HuH-7.5 (cell line): ENCODE results near the gene CNST.
"Not testable (repeated sequence)": the region's sequence is repeated elsewhere in the genome, so short reads cannot be mapped to it uniquely, and the experiment has no call there.

ENCODE experiments used
- DNase-seq: peaks from one replicate; pipeline ENCODE4 v3.0.0; 2011; ENCODE audit warnings: low spot score

The CNST gene

GRCh38 chr1:246624091-246624490 is 57.8 kb downstream of the CNST start:
- no peak for DNase-seq

- DNase-seq = no peak
These were observed 62.8 kb downstream of the CNST start for GRCh38 chr1:246629030-246629429.

DNA sequence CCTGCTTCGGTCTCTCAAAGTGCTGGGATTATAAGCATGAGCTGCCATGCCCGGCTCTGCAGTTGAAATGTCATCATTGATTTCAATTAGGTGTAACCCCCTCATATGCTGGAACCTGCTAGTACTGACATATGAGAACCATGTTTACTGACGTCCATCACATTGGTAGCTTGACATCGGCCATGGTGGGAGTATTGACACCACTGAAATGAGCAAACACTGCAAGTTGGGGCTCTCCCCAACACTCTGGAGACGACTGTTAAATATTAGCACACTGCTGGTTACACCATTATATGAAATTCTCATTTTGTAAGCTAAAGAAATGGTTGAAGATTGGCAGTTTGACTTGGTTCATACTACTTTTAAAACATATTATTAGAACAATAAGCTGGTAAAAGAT is 63.7 kb downstream of the CNST start:
- DNase-seq = no peak

DNA sequence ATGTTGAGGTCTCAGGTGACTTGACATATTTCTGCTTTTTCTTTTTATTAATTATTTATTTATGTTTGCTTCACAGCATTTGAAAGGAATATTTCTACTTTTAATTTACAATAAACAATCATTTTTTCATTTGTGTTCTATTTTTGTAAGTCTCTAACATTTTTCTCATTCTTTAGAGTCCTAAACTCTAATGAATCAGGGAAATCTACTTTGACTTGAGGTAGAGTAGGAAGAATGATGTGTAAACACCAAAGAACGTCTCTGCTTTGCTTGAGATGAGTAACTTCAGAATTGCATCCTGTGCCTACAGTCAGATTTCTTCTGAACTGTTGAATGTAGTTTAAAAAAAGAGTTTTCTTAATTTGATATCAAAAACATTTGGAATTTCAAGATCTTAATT is 65.2 kb downstream of the CNST start:
- no peak for DNase-seq

- DNase-seq = no peak
These were observed 66.3 kb downstream of the CNST start for GRCh38 chr1:246632281-246633168.

- DNase-seq = not testable (repeated sequence)
These were observed 68.4 kb downstream of the CNST start for GRCh38 chr1:246634659-246635058.

- no peak for DNase-seq
These were observed 72.8 kb downstream of the CNST start for GRCh38 chr1:246638941-246639655.

GRCh38 chr1:246639732-246640131 is 73.5 kb downstream of the CNST start:
- DNase-seq = no peak

DNA sequence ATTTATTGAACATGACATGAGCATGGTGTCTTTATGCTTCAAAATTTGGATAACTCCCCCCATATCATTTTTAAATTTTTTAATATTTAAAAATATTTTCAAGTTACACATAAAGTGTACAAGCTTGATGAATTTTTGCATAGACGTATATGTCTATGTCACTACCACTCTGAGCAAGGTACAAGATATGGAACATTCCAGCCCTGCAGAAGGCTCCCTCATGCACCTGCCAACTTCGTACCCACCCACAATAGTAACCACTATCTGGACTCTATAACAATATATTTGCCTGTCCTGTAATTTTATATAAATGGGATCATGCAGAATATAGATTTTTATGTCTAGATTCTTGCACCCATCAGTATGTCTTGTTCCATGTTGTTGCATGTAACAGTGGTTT is 74.5 kb downstream of the CNST start:
- no peak for DNase-seq

DNA sequence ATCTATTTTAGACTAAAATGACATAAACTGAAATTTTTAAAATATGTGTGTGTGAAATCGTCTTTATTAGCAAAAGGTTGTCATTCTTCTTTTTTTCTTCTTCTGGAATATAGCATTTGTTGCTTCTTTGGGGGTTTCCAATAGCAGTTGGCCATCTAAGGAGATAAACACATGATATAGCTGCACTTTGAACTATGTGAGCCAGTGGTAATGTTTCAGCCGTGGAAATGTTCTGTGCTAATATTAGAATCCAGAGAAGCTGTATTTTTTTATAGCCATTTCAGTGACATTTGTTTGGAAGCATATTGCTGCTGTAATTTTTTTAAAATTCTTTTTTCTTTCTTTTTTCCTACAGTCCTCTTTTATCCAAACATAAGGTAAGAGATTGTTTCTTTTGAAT is 75.1 kb downstream of the CNST start:
- no peak for DNase-seq

GRCh38 chr1:246642719-246643118 is 76.5 kb downstream of the CNST start:
- DNase-seq = no peak

DNA sequence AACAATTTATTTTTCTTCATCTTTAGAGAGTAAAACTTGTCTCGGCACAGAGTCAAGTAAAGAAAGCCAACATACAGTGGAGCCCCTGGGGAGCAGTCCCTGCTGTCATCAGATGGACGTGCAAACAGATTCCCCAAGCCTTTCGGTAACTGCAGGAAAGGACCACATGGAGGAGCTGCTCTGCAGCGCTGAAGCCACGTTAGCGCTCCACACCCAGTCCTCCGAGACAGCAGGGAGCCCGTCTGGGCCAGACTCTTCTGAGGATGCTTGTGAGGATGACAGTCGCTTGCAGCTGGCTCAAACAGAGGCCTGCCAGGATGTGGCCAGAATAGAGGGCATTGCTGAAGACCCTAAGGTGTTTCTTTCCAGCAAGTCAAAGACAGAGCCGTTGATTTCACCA is 80.9 kb downstream of the CNST start:
- peak; percentile 33 for DNase-seq

DNA sequence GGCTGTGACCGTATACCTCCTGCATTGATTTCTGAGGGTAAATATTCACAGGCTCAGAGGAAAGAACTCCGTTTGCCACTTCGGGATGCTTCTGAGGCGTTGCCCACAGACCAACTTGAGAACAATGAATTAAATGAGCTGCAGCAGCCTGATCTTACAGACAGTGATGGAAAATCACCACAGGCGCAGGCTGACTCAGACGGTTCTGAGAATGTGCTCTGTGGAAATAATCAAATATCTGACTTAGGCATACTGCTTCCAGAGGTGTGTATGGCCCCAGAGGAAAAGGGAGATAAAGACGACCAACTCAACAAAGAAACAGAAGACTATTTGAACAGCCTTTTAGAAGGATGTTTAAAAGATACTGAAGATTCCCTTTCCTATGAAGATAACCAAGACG is 81.3 kb downstream of the CNST start:
- no peak for DNase-seq

DNA sequence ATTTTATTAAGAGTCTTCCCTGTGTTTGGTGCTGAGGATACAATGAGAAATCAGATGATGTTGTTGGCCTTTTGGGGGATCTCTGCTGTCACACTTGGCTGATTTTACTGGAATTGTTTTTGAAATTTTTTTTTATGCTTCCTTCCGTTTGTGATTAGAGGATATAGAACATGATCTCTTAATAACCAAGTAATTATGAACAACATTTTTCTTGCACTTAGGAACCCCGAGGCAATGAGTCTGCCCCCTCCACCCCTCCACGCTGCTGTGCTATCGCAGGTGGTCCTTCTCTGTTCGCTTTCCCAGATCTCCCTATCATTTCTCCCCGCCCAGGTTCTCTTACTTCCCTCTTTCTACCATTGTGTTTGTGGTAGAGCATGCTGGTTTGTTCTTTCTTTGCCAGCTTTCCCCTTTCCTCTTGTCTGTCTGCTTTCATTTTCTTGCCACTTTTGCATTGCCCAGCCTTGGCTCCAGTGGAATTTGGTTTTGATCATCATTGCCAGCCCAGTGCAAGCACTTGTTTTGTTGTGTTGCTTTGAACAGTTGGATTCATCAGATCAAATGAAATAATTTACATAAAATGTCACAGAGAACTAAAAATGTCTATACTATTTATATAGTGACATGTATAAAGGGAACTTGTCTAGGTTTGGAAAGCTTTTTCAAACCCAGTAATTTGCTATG is 84.9 kb downstream of the CNST start:
- DNase-seq = no peak

DNA sequence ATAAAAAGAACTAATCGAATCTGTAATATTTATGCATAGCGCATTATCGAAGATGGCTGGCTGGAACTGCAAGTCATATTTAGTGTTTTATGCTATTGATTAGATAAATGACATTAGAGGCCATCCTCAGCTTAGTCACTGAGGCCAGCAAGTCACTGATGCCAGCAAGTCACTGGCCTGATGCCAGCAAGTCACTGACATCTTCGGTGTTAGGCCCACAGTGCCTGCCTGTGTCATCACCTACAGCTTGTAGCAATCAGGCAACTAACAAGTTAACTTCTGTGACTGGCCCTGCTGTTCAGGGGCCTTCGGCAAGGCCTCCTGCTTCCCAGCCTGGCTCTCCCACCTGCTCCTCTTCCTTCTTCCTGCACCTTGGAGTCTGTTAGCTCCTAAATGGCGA is 92.3 kb downstream of the CNST start:
- no peak for DNase-seq

DNA sequence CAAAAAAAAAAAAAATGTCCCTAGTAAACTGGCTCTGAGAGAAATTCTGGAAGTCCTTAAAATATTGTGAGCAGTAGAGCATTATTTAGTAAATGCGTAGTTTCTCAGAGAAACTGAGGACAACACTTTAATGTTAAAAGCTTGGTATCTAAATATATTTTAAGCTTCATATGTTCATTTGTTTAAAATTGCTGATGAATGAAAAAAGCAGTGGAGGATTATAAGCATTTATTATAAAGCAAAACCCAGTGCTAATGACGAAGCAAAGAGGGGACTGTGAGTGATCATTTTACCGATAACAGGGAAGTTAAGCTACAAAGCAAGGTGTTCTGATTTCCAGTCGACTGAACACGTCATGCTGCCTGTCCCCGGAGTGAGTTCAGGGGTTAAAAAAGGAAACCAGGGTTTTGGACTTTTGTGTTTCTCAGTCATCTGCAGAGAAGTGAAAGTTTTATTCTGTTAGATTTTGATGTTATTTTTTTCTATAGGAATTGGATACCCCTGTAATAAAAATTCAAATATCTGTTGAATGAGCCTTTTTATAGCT is 93.4 kb downstream of the CNST start:
- no peak for DNase-seq

DNA sequence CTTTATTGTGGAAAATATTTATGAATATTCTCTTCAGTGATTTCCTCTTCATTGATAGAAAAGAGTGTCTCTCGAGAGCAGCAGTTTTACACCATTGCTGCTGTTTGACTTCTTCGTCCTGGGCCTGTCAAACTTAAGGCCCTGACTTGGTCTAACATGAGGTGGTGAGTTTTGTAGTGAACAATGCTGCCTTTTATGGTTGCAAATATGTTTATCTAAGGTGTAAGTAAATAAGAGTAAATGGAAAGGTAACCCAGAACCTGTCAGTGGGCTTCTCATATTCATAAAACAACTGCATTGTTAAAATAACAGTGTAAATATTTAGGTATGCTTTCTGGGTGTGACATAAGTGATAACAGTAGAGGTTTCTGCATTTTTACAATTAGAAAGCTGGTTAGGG is 95.2 kb downstream of the CNST start:
- no peak for DNase-seq

GRCh38 chr1:246667773-246668172 is 101.5 kb downstream of the CNST start:
- DNase-seq = no peak

DNA sequence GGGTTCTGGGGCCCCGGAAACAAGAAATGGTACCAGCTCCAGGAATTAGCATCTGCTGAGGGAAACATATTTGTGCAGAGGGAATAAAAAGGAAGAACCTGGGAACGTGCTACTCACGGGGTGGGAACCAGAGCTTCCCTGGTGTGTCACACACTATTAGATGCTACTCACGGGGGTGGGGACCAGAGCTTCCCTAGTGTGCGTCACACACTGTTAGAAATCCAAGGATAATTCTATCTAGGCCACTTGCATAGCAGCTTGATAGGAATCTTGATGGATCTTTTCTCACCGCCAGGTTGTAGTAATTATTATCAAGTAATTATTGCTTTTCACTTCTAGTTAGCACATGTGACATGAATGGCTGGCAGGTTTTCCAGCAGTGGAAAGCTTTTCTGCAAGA is 103.4 kb downstream of the CNST start:
- DNase-seq = no peak

DNA sequence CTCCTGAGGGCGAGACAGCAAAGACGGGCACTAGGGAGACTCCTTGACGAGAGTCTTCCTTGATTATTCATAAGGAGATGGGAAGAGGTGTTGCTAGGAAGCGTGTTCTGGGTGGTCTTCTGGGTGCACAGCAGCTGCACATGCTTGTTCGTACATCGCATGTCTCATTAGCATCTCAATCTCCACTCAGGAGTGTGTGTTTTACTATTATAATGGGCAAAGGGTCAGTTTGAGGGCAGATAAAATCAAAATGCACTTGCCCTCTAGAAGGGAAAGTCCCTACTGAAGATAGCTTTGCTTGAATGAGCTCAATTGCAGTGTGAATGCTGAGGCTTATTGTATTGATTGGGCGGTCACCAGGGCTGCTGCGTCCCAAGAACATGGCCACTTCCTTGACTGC is 107.8 kb downstream of the CNST start:
- DNase-seq = no peak

GRCh38 chr1:246677842-246678241 is 111.6 kb downstream of the CNST start:
- no peak for DNase-seq
